DLD1 (cell line): ENCODE data around the gene BTBD16.

Source experiments
- in situ Hi-C: cut with HindIII; loops from 2 replicates; pipeline ENCODE4 v1.10.0; 2017; ENCODE audit warnings: low sequenced_read_pairs

Gene BTBD16

DNA sequence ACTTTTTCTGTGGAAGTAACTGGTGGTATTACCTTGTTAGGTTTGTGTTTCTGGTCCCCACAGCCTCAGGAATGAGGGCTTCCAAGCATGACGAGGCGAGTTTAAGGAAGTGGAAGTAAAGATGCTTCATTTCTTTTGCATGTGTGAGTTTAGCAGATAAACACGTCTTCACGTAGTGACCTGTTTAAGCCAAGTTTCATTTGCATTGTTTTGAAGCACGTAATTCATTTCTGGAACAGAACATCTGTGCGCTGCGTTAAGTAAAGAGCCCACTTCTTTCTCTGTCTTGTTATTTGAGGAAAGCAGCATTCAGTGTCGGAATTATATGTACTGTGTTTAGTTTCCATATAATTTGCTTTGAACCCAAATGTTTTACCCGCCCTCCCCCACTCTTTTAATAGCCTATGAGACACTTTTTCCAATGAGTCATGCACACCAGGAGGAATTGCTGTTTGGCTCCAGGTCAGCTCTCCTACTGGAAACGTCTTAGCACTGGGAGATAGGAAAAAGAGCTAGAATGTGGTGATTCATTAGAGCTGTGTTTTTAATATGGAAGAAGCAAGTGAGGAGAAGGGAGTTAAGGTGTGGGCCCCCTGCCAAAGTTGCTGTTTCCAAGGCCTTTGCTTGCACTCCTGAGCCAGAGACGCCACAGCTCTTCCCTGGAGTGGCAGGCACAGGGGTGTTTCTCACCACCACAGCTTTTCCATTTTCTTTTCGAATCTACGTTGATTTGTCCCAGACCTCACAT lies 36.7 kb downstream of the BTBD16 start:
- in situ Hi-C loops: no loop called here

DNA sequence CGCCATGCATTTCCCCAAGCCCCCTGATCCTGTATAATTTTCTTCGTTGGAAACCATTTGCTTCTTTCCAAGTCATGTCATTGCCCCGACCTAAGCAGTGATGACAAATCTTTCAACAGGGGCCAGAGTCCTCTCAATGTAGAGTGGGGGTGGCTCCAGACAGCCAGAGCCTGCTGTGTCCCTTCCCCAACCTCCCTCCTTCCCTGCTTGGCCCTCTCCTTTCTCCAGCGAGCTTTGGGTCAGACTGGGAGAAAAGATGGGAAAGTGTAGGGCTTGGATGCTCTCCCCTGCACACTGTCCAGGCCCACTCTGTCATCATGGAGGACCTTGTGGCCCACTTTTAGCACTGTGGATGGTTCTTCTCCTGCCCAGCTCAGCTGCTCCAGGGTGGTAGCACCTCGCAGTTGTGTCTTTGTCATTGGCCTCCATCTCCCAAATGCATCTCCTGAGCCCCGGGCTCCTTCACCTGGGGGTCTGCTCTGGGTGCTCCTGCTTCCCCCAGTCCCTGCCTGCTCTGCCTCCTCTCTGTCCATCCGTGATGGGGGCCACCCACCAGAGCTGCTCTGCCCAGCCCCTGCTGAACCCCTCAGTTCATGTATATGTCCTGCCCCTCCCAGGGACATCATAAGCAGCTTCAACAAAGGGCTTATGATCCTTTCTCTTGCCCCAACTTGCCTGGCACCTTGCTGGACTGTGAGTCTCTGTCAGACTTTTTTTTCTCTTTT lies 37.5 kb downstream of the BTBD16 start:
- in situ Hi-C loops: no loop called here

DNA sequence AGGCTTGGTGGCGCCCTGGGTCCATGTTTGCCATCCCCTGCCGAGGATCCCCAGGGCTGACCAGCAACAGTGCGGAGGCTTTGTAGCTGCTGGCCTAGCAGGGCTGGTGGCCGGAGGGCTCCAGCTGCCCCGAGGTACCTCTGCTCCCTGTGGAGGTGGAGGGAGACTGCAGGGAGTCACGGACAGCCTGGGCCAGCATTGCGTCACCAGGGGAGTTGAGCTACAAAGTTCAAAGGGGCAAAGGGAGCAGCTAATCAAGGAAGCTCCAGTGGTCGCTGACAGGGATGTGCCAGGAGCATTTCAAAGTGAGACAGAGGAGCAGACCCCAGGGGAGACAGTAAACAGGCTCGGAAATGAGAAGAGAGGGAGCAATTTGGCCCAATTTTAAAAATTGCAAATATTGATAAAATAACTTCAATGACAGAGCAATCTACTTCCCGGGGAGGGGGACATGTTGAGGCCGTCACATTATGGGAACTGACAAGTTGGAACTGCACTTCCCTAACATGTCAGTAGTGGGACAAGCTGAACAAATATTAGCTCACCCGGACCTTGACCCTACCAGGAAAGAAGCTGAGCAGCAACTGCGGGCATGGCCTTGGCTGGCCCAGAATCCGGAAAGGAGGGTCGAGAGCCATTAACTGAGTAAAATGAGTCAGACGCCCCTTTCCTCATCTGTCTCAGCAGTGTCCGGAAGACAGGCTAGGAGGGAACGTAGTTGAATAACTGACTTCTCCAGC lies 39.4 kb downstream of the BTBD16 start:
- in situ Hi-C loops: no loop called here

DNA sequence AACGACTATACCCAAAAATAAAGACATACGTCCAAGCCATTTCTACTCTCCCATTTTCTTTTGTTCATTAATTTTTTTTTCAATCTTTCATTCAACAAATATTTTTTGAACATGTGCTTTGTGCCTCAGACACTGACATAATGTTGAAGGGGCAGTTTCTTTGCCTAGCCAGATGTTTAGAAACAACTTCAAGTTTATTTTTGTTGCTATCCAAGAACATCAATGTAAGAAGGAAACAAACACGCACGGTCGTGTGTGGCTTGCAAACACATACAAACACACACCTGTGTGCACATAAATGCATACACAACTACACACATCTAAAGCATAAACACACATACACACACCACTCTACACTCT lies 39.9 kb downstream of the BTBD16 start:
- in situ Hi-C loops: no loop called here

DNA sequence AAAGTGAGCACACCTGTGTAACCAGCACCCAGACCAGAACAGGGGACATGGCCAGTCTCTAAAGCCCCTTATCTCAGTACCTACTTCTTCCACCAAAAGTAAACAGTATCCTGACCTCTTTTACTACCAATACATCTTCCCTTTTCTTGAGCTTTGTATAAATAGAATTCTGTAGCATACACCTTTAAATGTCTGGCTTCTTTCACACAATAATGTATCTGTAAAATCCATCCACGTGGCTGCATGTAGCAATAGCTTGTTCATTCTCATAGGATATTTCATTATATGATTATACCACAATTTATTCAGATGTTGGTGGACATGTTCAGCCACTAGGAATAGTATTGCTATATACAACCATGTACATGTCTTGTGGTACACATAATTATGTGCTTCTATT lies 40.6 kb downstream of the BTBD16 start:
- in situ Hi-C loops: no loop called here

DNA sequence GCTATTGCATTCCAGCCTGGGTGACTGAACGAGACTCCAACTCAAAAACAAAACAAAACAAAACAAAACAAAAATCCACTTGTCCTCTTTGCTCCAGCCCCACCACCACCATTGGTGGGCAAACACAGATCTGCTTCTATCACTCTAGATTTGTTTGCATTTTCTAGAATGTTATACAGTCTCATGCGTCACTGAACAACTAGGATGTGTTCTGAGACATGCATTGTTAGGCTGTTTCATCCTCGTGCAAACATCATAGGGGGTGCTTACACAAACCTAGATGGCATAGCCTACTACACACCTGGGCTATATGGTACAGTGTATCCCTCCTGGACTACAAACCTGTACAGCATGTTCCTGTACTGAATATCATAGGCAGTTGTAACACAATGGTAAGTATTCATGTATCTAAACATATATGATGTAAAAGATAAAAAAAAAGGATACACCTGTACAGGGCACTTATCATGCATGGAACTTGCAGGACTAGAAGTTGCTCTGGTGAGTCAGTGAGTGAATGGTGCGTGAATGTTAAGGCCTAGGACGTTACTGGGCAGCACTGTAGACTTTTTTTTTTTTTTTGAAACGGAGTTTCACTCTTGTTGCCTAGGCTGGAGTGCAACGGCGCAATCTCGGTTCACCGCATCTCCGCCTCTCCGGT lies 45.3 kb downstream of the BTBD16 start:
- in situ Hi-C loops: no loop called here

DNA sequence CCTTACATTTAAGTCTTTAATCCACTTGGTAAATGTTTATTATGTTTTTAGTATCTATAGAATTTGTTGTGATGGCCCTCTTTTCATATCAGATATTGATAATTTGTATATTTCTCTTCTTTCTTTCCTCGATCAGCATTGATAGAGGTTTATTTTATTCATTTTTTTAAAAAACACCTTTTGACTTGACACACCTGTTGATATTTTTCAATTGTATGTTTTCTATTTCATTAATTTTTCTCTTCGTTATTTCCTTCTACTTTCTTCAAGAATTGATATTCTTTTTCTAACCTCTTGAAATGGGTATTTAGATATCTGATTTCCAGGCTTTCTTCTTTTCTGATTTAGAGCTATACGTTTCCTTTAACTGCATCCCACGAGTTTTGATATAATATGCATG lies 50.9 kb downstream of the BTBD16 start:
- in situ Hi-C loops: no loop called here

DNA sequence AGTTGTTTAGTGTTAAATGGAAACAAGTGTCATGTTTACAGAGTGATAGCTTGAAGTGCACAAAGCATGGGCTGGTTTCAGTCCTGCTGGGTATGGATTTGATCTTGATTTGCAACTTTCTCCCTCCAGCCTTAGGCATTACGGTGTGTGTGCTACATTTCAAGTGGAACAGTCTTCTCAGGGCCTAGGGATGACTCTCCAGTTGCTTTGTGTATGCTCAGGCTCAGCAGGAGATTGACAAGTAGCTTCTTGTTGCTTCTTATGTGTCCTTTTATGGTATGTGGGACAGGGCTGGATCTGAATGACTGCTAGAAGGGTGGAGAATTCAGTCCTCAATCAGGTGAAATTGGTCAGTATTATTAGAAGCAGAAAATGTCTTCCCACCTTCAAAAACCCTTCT lies 52.1 kb downstream of the BTBD16 start:
- in situ Hi-C loops: no loop called here

DNA sequence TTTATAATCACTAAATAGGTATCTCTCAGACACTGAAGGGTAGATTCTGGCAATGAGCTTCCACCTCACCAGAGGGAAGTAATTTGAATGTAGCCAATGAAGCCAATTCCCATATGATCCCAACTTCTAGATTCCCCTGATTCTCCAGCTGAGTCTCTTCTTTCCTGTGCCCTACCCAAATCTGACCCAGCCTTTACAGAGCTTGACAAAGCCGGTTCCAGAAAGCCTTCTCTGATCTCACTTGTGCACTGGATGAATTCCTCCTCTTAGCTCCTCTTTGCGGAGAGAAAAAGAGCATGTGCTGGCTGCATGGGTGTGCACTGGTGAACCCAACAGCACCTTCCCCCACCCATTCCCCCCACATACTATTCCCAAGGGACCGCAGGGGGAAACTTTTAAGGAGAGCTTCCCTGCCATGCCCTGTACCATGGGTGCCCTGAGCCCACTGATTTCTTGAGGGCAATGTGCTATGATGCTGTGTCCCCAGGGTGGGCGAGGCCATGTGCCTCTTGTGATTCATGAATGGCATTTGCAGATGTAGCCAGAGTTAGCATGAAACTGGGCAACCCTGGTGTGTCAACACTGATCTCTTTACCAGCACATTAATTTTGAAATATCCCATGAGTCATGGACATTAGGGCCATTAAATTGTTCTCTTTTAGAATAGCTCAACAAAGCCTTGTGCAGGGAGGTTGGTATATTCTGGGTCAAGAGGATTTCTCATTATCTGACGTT lies 53.0 kb downstream of the BTBD16 start:
- in situ Hi-C loops: no loop called here

DNA sequence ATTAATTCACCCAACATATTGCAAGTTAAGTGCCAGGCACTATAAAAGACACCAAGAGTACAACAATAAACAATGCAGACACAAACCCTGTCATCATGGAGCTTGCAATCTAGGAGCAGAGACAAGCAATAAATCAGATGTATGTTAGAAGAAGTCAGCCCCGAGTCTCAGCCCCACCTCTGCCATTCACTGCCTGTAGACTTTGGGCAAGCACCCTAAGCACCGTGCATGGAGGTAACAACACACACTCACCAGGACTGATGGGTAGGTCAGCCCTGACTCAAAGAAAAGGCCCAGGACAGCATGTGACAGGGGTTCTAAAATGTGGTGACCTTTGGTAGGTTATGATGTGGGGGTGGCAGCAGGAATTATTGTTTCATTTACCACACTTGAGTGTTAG lies 54.1 kb downstream of the BTBD16 start:
- in situ Hi-C loops: no loop called here

DNA sequence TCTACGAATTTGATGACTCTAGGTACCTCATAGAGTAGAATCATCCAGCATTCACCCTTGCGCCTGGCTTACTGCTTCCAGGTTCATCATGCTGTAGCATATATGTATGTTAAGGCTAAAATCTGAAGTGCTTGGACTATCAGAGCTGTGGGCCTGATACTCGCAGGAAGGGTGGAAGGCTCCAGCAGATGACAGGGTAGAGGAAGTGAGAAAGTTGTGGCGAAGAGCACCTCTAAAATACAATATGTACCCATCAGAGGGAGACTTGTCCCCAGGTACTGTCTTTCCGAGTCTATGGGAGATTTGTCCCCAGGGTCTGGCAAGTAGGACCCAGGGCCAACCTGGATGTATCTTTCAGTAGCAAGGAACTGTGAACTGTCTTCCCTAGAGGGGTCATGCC lies 55.3 kb downstream of the BTBD16 start:
- in situ Hi-C loops: no loop called here

DNA sequence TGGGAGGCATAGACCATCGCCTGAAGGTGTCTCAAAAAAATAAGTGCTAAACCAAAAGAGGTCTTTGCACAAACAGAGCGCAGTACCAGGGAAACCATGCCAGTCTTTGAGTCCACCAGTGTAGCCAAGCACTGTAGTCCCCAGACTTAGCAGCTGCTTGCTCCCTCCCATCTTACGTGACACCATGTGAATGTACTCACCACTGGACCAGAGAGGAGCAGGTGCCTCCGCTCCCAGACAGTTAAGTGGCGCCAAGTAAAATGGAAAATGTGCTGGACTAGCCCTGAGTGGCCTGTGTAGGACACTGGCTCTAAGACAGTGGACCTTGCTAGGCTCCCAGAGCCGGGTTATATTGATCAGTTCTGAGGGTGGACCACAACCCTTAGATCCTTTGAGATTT lies 55.7 kb downstream of the BTBD16 start:
- in situ Hi-C loops: no loop called here

DNA sequence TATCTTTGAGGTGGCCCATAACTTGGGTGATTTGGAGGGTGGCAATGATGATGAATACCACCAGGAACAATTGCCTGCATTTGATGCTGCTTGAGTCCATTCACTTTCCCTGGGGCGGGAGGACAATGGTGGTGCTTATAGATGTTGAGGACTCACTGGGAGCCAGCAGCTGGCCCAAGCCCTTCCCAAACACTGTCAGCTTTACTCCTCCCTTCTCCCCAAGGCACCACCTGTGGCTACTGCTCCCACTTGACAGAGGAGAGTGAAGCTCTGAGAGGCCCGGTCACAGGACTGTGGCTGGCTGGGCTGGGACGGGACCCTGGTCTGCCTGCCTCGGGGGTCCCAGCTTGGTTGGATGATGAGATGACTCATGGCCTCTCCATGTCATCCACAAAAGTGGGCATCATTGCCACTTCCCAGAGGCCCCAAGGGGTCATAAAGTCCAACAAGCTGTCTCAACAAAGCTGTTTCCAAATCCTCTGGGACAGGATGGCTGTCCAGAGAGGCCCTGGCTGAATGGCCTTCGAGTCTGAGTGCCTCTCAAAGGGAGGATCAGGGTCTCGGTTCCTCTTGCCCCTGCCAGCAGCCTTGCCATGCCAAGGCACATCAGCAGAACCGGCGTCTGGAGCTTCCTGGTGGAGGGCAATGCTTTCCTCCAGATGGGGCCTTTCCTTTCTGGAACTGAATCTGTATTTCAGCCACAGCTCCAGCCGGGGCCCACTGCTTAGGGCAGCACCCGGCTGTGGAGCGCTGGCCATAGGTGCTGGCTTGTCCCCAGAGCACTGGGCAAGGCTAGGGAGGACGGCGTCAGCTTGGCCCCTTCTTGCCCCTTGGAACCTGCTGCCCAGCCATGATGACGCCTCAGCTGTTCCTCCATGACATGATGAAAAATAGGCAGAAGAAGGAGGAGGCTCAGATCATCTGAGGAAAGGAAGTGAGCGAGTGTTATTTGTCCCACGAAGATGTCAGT lies 56.4 kb downstream of the BTBD16 start:
- in situ Hi-C loops: no loop called here

DNA sequence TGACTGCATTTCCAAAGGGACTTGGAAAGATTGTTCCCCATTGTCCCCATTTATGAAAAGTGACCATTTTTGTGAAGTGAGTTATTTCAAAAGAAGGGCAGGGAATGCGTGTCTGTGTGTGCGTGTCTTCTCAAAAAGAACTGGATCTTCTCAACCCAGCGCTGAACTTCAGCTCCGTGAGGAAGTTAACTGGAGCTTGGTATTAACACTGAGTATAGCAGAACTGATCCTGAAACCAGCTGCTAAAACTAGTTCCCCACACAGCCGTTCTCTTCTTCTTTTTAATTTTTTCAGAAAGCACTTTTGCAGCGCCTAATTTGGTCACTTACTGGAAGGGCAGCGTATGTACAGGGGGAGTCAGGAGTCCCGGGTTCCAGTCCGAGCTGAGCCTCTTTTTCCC lies 57.6 kb downstream of the BTBD16 start:
- in situ Hi-C loops: no loop called here

DNA sequence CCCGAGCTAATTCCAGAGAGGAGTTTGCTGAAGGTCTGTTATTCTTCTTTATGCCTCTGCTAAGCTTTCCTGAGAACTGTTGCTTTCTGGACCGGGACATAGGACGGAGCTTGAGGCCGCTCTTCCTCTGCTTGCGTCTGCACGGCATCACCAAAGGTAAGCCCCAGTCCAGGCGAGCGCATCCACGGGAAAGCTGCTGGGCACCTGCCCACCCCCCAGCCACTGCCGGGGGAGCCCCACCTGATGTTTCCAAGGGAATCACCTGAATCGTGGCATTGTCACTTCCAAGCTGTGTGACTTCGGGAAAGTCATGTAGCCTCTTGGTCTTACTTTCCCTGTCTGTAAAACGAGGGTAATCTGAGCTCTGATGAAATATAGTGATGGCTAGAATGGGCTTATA lies 58.3 kb downstream of the BTBD16 start:
- in situ Hi-C loops: no loop called here

DNA sequence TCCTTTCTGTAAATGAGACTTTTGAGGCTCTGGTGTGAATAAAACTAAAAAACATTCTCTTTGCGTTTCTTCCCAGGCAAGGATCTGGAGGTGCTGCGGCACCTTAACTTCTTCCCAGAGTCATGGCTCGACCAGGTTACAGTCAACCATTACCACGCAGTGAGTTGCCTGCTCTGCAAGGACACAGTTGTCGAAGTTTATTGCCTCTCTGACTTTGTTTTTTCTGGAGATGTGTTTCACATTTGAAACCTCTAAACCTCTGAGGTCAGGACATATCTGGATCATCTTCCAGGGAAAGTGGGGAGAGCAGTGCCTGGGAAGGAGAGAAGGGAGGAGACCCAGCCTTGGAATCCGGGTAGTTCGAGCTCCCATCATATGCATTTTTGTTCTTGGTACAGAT lies 60.0 kb downstream of the BTBD16 start:
- in situ Hi-C loops: no loop called here

DNA sequence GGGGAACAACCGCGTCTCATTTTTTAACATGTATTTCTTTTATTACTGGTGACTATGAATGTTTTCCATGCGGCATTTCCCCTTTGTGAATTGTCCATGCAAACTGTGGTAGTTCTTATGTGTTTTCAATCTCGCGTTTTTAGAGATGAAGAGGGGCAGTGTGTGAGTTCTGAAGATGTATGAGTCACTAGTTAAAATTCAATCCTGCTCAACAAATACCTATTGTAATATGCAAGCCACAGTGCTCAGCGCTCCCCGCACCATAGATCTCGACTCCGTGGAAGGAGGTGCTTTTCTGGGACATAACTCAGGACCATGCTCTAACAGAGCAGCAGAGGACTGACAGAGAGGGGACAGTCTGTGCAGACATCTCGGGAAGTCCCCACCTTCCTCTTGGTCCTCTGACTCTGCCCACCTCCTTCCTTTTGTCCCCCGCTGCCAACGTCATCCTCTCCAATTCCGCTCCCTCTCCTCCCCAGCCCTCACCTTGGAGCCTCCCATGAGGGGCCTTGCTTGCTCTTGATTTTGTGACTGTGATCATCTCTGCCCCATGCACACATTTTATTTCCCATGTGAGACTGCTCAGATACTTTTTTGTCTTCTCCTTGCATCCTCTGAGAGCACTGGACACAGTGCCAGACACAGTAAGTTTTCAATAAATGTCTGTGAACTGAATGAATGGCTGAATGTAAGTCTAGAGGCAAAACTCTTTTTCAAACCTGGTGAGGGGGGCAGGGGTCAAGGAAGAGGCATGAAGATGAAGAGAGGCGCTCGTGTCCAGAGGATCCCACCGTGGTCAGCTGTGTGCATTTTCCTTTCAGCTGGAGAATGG lies 60.7 kb downstream of the BTBD16 start:
- in situ Hi-C loops: no loop called here

DNA sequence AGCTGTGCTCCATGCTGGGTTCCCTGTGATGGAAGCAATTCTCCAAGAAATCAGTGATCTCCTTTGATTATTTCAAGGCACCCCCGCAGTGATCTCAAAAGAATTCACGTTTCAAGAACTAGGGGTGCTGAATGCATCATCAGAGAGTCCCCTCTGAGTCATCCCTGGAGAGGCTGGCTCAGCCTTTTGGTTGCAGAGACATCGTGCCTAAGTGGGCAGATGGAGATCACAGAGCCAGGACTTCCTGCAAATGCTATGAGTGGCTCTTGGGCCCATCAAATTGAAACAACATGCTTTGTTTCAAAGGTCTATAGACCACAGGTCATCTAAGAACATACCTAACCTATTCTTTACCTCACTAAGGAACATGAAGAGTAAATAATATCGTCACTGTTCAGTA lies 61.9 kb downstream of the BTBD16 start:
- in situ Hi-C loops: no loop called here

DNA sequence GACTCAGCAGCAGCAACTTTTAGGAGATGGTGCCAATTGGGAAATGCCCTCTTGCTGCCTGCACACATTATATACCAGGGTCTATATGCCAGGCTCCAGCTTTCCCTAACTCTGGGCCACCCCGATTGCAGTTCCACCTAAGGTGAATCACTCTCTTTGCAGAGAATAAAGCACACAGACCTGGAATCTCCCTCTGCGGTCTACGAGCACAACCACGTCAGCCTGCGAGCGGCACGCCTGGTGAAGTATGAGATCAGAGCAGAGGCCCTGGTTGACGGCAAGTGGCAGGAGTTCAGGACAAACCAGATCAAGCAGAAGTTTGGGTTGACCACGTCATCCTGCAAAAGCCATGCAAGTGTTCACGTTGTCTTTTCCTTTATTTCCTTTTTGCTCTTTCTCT lies 65.2 kb downstream of the BTBD16 start:
- in situ Hi-C loops: no loop called here
